Limb (tissue), 2 donors: ENCODE measurements around the gene CRYGN.

Experiments used
- DNase-seq, 2 donors: peaks; one replicate each; pipeline ENCODE4 v3.0.0-alpha.2; 2016; ENCODE audit errors: extremely low spot score in 2 of 2

Gene CRYGN

GRCh38 chr7:151380199-151381097 lies 59.5 kb downstream of the CRYGN start:
- no peak for DNase-seq

DNA sequence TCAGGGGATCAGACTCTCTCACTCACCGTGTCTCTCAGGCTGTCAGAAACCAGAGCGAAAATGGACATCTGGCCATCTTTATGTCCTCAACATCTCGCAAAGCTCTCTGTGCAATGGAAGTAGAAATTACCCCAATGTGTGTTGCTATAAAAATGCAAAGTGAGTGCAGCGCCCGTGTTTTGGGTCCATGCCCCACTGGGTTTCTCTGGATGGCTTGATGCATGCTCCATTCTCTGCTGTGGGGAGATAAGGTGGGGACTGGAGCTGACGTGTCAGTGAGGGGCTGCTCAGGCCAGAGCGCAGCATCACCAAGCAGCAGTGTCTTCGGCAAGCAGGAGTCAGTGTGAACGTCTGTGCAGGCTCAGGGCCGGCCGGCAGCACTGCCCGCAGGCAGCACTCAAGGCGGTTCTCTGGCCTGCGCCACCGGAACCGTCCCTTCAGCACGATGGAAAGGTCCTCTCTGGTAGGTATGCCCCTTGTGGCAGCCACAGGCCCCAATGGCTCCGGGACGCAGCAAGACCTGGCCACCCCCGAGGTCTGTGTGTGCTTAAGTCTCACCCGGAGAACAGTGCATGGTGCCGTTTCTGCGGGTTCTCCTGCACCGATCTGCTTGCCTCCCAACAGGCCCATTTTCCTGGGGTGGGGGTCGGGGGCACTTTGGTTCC lies 60.3 kb downstream of the CRYGN start:
- DNase-seq, result peak in 1 of 2 donors; percentile 24

DNA sequence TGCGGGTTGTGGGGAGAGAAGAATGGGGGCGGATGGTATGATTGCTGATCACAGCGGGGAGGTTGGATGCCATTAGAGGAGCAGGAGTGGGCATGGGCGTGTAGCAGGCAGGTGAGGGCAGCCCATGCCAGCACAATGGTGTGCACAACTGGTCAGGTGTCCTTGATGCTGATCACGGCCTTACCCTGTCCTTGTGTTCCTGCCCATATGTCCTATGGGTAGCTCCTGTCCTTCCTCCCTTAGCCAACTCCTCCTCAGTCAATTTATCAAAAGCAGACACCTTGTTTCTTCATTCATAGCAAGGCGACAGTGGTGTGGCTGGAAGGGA lies 60.8 kb downstream of the CRYGN start:
- peak in 1 of 2 donors; percentile 18 for DNase-seq
